T-helper 22 cell (primary cell): ENCODE results near the gene TBC1D7.

ENCODE experiments used
- DNase-seq: peaks from one replicate; pipeline ENCODE4 v3.0.0-alpha.2; 2020; ENCODE audit warnings: low read depth

The TBC1D7 gene

GRCh38 chr6:13318821-13319220, 9.5 kb downstream of the TBC1D7 start:
- no peak for DNase-seq

- no peak for DNase-seq
Measured at GRCh38 chr6:13315896-13316295, 12.4 kb downstream of the TBC1D7 start.

- no peak for DNase-seq
Measured at GRCh38 chr6:13314806-13315205, 13.5 kb downstream of the TBC1D7 start.

- no peak for DNase-seq
Measured at GRCh38 chr6:13311155-13311554, 17.2 kb downstream of the TBC1D7 start.

- no peak for DNase-seq
Measured at GRCh38 chr6:13308332-13308731, 20.0 kb downstream of the TBC1D7 start.

GRCh38 chr6:13307508-13307995, 20.8 kb downstream of the TBC1D7 start:
- DNase-seq, result no peak

- no peak for DNase-seq
Measured at GRCh38 chr6:13305791-13306190, 22.5 kb downstream of the TBC1D7 start.

GRCh38 chr6:13305288-13305687, 23.0 kb downstream of the TBC1D7 start:
- DNase-seq, result no peak

GRCh38 chr6:13304580-13305260, 23.6 kb downstream of the TBC1D7 start:
- DNase-seq, result no peak

- DNase-seq, result no peak
Measured at GRCh38 chr6:13304101-13304500, 24.2 kb downstream of the TBC1D7 start.

- DNase-seq, result no peak
Measured at GRCh38 chr6:13303668-13304017, 24.7 kb downstream of the TBC1D7 start.

- DNase-seq, result no peak
Measured at GRCh38 chr6:13302751-13303667, 25.3 kb downstream of the TBC1D7 start.

- no peak for DNase-seq
Measured at GRCh38 chr6:13302291-13302690, 26.0 kb downstream of the TBC1D7 start.

- no peak for DNase-seq
Measured at GRCh38 chr6:13300643-13301590, 27.4 kb downstream of the TBC1D7 start.

GRCh38 chr6:13299918-13300317, 28.4 kb downstream of the TBC1D7 start:
- no peak for DNase-seq

GRCh38 chr6:13299403-13299821, 28.9 kb downstream of the TBC1D7 start:
- DNase-seq, result no peak

GRCh38 chr6:13298446-13298845, 29.9 kb downstream of the TBC1D7 start:
- DNase-seq, result no peak

GRCh38 chr6:13297391-13297790, 30.9 kb downstream of the TBC1D7 start:
- DNase-seq, result no peak

GRCh38 chr6:13296536-13296997, 31.8 kb downstream of the TBC1D7 start:
- no peak for DNase-seq

- no peak for DNase-seq
Measured at GRCh38 chr6:13295576-13295975, 32.8 kb downstream of the TBC1D7 start.

GRCh38 chr6:13294499-13295069, 33.8 kb downstream of the TBC1D7 start:
- no peak for DNase-seq

GRCh38 chr6:13292774-13293173, 35.6 kb downstream of the TBC1D7 start:
- DNase-seq, result no peak
